NOMO-1 treated with dmso at 0.1 percent for 144 hours (cell line): ENCODE results near the gene NCK2.

ENCODE experiments used
- DNase-seq: peaks from one replicate; lab custom pipeline; 2025; ENCODE audit not compliant: unreplicated experiment; lab: John Stamatoyannopoulos, UW

Gene NCK2

GRCh38 chr2:105774781-105775337, 30.1 kb downstream of the NCK2 start:
- no peak for DNase-seq

GRCh38 chr2:105775809-105776559, 31.3 kb downstream of the NCK2 start:
- no peak for DNase-seq

GRCh38 chr2:105776560-105776928, 31.8 kb downstream of the NCK2 start:
- no peak for DNase-seq

DNA sequence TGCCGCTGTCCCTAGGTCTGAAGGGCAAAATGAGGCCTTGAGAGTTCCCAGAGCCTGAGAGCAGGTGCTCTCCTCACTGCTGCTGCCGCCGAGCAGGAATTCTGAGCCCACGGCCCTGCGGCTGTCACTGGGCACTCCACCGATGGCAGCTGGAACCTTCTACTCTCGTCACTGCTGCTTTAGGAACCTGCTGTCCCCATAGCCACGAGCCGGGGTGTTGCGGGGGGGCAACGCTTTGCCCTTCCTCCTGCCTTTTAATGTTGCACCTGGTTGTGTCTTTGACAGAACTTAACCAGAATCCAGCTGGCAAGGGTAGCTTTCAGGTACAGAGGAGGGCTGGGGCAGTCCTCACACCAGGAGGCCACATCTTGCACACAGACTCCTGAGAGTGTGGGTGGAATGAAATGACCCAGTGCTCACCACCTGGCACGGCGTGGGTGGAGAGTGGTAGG, 32.3 kb downstream of the NCK2 start:
- no peak for DNase-seq

DNA sequence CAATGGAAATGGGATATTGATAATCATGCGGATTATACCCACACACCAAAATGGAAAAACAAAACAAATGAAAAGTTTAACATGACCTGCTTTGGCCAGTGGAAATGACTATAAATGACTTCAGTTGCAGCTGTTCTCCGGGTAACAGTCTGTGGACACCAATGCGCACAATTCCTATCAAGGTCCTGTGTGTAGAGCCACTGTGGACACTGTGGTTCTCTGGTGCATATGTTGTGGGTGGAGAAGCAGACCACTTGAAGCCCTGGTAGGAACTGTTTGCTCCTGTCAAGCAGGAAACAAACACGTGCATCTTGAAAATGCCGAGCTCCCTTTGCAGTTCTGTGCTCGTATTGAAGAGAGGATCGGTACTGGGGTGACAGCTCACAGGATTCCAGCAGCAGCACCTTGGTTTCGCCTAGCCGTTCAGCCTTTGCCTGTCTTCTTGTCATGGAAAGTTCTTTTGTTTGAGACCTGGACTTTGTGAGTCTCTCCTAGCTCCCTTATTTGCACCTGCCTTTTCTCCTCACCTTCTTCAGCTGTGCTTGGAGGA, 32.9 kb downstream of the NCK2 start:
- no peak for DNase-seq

DNA sequence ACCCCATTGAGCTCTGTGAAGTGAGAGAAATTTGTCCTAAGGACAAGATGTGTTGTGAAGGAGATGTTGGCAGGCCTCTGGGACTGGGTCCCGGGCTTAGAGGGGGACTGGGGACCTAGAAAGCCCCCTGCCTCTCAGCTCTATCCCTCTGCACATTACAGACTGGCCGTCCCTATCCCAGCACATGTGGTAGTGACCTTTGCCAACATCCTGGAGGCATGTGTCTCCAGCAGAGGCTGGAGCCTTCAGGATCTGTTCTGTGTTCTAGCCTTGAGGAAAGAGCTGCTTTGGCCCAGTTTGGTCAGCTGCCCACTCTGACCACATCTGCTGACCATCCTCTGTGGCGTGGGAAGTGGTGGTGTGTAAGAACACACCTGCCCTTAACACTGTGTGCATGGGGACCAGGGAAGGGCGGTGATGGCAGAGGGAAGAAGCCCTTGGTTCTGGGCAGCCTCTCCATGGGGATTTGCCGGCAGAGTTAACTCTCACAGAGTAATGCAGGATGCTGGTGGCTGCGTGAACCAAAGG, 33.4 kb downstream of the NCK2 start:
- no peak for DNase-seq

DNA sequence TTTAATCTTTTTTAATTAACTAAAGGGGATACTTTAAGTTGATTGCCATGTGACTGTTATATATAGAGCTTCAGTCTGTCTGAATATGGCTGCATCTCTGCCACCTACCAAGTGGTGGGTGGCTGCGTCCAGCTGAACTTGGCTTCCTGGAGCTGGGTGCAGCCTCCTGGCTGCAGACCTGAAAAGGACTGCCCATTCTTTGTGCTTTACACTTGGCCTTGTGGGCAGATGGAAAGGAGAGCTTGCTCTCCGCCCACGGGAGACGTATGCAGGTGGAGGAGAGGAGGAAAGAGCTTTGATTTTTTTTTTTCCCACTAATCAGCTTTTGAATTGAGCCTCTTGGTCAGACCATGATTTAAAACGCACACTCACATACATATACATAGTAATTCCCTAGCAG, 34.7 kb downstream of the NCK2 start:
- no peak for DNase-seq

GRCh38 chr2:105780606-105781005, 35.9 kb downstream of the NCK2 start:
- no peak for DNase-seq

DNA sequence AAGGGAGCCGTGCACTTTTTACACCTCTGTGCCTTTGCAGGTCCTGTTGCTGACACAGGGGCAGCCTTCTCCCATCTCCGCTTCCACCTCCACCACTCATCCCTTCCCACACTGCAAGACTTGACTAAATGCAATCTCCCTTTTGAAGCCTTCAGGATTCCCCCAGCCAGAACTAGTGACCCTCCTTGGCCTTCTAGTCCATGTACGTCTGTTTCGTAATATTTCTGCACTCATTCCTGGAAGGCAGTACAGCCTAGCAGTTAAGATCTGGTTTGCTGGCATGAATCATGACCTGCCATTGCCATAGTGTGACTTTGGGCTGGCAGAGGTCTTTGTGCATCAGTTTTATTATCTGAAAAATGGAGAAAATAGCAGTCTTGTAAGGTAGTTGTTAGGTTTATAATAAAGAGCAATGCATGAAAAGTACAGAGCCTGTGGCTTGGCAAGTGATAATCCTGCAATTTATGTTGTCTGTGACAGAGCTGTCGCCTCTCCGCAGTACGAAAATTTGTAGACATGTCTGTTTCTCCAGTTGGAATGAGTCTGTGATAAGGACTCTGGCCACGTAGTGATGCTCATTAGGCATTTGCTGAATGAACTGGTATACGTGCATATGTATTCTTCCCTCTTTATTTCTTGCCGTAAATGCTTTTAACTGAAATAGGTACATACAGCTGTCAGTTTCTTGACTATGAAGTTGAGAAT, 36.7 kb downstream of the NCK2 start:
- no peak for DNase-seq

DNA sequence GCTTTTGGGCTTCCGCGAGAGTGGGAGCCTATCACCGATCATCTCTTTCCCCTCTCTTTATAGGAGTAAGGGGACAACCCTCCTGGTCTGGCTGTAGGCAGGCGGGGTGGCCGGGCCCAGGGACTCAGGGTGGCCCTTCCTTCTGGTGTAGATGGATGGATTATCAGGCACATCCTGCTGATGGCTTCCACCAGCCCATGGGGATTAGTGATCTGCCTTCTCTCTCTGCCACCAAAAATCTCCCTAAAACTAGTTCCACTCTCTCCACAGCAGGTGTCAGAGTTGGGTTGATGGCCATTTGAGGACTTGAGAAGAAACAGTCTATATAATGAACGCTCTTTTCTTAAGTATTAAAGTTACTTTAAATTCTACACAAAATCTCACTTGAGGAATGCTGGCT, 37.4 kb downstream of the NCK2 start:
- no peak for DNase-seq

DNA sequence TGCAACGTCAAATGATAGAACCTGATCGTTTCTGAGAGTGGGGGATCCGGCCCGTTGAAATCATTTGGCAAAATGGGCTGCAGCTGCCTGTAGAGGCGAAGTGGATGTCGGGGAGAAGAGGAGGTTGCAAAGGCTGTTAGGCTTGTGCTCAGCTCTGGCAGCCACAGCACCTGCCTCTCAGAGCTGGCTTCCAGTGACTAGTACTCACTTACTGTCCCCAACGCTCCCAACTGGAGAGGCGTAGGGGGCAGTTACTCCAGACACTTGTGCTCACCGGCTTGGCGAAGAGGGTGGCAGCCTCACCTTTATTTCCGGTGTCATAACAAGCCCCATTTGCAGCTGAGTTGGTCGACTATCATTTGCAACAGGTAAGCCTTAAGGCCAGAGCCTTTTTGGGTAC, 37.9 kb downstream of the NCK2 start:
- DNase-seq: no peak

DNA sequence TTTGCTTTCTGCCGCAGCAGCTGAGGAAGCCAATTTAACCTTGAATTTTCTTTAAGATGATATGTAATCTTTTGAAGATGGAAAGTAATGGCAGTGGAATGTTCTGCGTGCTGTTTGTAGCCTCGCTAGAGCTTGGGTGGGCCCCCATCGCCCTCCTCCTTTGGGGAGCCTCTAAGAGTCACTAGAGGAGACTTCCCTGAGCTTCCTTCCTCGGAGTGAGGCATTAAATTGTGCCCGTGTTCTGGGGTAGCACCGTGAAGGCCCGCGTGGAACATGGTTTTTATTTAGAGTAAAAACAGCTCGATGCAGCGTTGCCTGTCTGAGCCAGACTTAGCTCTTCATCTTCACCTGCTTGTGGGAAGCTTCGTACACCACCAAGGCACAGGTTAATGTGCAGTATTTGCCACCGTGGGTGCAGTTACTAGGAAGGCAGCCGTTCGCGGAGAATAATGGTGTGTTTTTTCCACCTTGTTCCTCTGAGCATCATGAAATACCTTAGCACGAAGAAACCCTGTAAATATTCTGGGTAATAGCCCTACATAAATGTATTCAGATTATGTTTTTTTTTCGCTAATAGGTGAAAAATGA, 38.5 kb downstream of the NCK2 start:
- no peak for DNase-seq

GRCh38 chr2:105783972-105784371, 39.3 kb downstream of the NCK2 start:
- no peak for DNase-seq

DNA sequence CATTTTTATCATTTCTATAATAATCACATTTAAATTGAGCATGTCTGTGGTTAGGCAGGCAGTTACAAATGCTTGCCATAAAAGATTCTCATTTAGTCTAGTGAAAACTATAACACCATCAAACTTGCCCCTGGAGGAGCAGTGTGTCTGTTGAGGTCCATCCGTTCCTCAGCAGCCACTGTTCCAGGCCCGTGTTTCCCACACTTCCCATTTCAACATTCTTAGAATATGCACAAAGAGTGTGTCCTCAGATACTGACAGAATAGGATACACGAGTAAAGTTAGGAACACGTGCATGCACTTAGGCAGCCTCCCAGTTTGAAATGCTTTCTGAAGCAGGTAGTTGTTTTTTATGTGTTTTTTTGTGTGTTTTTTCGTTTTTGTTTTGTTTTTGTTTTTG, 39.9 kb downstream of the NCK2 start:
- DNase-seq: no peak

GRCh38 chr2:105785095-105785847, 40.6 kb downstream of the NCK2 start:
- DNase-seq: no peak

GRCh38 chr2:105786231-105787230, 41.8 kb downstream of the NCK2 start:
- DNase-seq: no peak

DNA sequence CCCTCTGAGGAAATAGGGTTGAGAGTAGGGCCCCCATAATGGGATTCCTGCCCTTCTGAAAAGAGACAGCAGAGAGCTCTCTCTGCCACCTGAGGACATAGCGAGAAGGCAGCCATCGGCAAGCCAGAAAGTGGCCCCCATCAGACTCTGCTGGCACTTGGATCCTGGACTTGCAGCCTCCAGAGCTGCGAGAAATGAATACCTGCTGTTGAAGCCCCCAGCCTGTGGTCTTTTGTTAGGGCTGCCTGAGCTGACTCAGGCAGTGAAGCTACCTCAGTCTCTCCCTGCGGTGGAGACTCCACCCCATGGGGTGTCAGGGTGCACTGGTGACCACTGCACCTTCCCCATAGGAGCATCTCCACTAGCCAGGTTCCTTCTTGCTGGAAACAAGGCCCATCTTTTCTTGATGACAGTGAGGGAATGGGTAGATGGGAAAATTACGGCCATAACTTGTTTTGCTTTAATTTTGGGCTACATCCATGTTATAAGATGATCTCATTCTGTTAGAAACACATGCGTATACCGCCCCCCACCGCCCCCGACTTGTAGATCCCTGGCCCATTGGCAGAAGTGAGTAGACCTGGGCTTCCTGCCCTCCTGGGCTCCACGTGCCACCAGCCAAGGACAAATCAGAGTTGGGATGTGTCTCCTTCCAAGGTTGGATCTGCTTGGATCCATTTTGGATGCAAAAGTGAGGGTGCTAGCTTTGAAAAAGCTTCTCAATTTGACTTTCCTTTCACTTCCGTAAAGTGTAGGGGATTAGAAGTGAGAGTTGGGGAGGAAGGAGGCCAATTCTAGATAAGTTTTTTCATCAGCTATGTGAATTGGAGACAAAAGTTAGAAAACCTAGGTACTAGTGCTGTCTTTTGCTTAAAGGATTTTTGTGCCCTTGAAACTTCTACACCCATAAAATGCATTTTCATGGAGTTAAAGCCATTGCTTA, 42.9 kb downstream of the NCK2 start:
- peak; percentile 34 for DNase-seq

- DNase-seq: no peak
Measured at GRCh38 chr2:105788670-105789290, 44.1 kb downstream of the NCK2 start.
